ENCODE measurements around the gene ZNF385C.

The ZNF385C gene

DNA sequence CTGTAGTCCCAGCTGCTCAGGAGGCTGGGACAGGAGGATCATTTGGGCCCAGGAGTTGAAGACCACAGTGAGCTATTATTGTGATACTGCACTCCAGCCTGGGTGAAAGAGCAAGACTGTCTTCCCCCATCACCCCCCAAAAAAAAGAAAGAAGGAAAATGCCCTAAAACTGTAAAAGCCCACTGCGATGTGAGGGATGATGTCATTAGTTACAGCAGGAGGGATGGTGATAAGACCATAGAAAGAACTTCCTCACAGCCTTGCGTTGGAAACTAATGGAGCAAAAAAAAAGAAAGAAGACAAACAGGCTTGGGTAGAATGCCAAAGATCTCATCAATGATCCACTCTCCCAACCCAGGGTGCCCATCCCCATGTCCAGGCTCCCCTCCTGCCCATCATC is 18.7 kb downstream of the ZNF385C start:
- Histone ChIP-seq H3K4me2 (ENCODE audit: low read length) (no peak overlapping the region), H2BK5ac (ENCODE audit: low read length) (no peak overlapping the region), H3K4ac (ENCODE audit: low read depth, low read length) (no peak overlapping the region), H2AK5ac (ENCODE audit: low read length) (no peak overlapping the region), H3K4me3 (ENCODE audit: low read length) (no peak overlapping the region), H3K56ac (ENCODE audit: low read length) (no peak overlapping the region), H3K79me1 (ENCODE audit: low read length) (no peaks in the 10 kb centered on the region), H3K27ac (ENCODE audit: low read depth, low read length) (no peak overlapping the region), H3K36me3 (ENCODE audit: control insufficient read depth, insufficient read depth, low read length) (no peaks in the 10 kb centered on the region), H4K8ac (ENCODE audit: low read depth, low read length) (no peak overlapping the region), H3K79me2 (ENCODE audit: control insufficient read depth, insufficient read depth, low read length) (no peaks in the 10 kb centered on the region), H3K9ac (ENCODE audit: low read length) (no peak overlapping the region), H3K27me3 (ENCODE audit: insufficient read depth, low read length, poor library complexity) (no peaks in the 10 kb centered on the region), H3K23ac (ENCODE audit: low read length) (no peak overlapping the region), H2BK120ac (ENCODE audit: low read depth, low read length) (no peak overlapping the region), H3K4me1 (ENCODE audit: control insufficient read depth, low read depth, low read length) (no peaks in the 10 kb centered on the region), H2BK15ac (replicated peaks; ENCODE audit: low read depth) (no peak overlapping the region), H4K5ac (ENCODE audit: low read length) (no peak overlapping the region), H3K18ac (ENCODE audit: low read length) (no peak overlapping the region)
- no CpG with 5 or more reads among the region's 2 CpGs for WGBS (ENCODE audit: extremely low coverage, insufficient coverage, low lambda C conversion rate)
- no peak for DNase-seq

DNA sequence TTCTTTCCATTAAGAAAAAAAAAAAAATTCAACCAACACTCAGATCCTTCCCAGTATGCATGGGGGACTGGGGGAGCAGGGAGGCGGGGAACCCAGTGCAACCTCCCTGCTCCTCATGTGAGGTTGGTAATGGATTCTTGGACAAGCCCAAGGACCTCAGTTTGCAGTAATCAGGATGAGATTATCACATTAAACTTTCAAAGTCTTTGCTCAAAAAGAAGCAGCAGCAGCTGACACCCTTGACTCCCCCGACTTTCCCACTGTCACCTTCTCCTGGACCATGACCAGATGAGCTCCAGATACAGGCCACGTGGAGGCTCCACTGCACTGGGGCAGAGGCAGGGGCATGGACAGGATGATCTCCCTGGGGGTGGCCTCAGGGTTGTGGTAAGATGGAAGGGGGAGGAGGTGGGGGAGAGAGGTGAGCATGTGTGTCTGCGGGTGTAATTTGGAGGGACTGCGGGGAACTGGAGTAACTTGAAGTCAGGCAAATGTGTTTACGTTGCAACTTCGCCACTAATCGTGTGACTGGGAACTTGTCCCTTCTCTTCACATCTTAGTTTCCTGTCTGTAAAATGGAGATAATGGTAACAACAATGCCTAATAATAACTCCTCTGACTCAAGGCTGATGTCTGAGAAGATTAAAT is 19.8 kb downstream of the ZNF385C start:
- Histone ChIP-seq H3K27ac (ENCODE audit: low read depth, low read length) (no peak overlapping the region), H3K9ac (ENCODE audit: low read length) (no peak overlapping the region), H3K23ac (ENCODE audit: low read length) (no peak overlapping the region), H3K36me3 (ENCODE audit: control insufficient read depth, insufficient read depth, low read length) (no peaks in the 10 kb centered on the region), H4K8ac (ENCODE audit: low read depth, low read length) (no peak overlapping the region), H2BK15ac (replicated peaks; ENCODE audit: low read depth) (no peak overlapping the region), H3K4me3 (ENCODE audit: low read length) (no peak overlapping the region), H2BK5ac (ENCODE audit: low read length) (no peak overlapping the region), H3K4me1 (ENCODE audit: control insufficient read depth, low read depth, low read length) (no peaks in the 10 kb centered on the region), H2AK5ac (ENCODE audit: low read length) (no peak overlapping the region), H3K79me2 (ENCODE audit: control insufficient read depth, insufficient read depth, low read length) (no peaks in the 10 kb centered on the region), H3K18ac (ENCODE audit: low read length) (no peak overlapping the region), H3K27me3 (ENCODE audit: insufficient read depth, low read length, poor library complexity) (no peaks in the 10 kb centered on the region), H2BK120ac (ENCODE audit: low read depth, low read length) (no peak overlapping the region), H3K4me2 (ENCODE audit: low read length) (no peak overlapping the region), H3K56ac (ENCODE audit: low read length) (no peak overlapping the region), H4K5ac (ENCODE audit: low read length) (no peak overlapping the region), H3K79me1 (ENCODE audit: low read length) (no peaks in the 10 kb centered on the region), H3K4ac (ENCODE audit: low read depth, low read length) (no peak overlapping the region)
- no peak for DNase-seq
- WGBS (ENCODE audit: extremely low coverage, insufficient coverage, low lambda C conversion rate) = no CpG with 5 or more reads among the region's 8 CpGs

DNA sequence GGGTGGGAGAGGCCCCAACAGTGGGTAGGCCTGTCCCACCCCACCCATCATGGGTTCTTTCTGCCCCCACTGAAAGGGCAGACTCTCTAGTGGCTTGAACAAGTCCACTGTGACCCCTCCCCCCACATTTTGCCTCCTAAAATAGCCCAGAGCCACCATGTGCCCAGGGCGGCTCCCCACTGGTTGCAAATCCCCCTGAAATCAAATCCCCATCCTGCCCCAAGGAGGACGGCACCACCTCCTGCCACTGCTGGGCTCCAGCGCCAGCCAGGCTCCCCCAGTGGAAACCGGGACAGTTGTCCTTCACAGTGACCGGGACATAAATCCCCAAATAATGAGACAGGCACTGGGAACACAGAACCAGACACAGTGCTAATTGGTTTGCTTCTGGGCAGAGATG is 20.5 kb downstream of the ZNF385C start:
- H3K79me2 ChIP-seq (ENCODE audit: control insufficient read depth, insufficient read depth, low read length) = no peaks in the 10 kb centered on the region
- no peak overlapping the region for H3K18ac ChIP-seq (ENCODE audit: low read length)
- H4K8ac ChIP-seq (ENCODE audit: low read depth, low read length) = no peak overlapping the region
- H2BK5ac ChIP-seq (ENCODE audit: low read length) = no peak overlapping the region
- no peak overlapping the region for H2BK120ac ChIP-seq (ENCODE audit: low read depth, low read length)
- H3K27me3 ChIP-seq (ENCODE audit: insufficient read depth, low read length, poor library complexity) = no peaks in the 10 kb centered on the region
- DNase-seq = no peak
- no CpG with 5 or more reads among the region's 5 CpGs for WGBS (ENCODE audit: extremely low coverage, insufficient coverage, low lambda C conversion rate)
- H3K9ac ChIP-seq (ENCODE audit: low read length) = no peak overlapping the region
- H3K23ac ChIP-seq (ENCODE audit: low read length) = no peak overlapping the region
- H3K79me1 ChIP-seq (ENCODE audit: low read length) = no peaks in the 10 kb centered on the region
- H3K27ac ChIP-seq (ENCODE audit: low read depth, low read length) = no peak overlapping the region
- H2AK5ac ChIP-seq (ENCODE audit: low read length) = no peak overlapping the region
- H4K5ac ChIP-seq (ENCODE audit: low read length) = no peak overlapping the region
- H3K36me3 ChIP-seq (ENCODE audit: control insufficient read depth, insufficient read depth, low read length) = no peaks in the 10 kb centered on the region
- H3K4me2 ChIP-seq (ENCODE audit: low read length) = no peak overlapping the region
- H2BK15ac ChIP-seq (replicated peaks; ENCODE audit: low read depth) = no peak overlapping the region
- no peak overlapping the region for H3K56ac ChIP-seq (ENCODE audit: low read length)
- no peak overlapping the region for H3K4ac ChIP-seq (ENCODE audit: low read depth, low read length)
- H3K4me3 ChIP-seq (ENCODE audit: low read length) = no peak overlapping the region
- H3K4me1 ChIP-seq (ENCODE audit: control insufficient read depth, low read depth, low read length) = no peaks in the 10 kb centered on the region

DNA sequence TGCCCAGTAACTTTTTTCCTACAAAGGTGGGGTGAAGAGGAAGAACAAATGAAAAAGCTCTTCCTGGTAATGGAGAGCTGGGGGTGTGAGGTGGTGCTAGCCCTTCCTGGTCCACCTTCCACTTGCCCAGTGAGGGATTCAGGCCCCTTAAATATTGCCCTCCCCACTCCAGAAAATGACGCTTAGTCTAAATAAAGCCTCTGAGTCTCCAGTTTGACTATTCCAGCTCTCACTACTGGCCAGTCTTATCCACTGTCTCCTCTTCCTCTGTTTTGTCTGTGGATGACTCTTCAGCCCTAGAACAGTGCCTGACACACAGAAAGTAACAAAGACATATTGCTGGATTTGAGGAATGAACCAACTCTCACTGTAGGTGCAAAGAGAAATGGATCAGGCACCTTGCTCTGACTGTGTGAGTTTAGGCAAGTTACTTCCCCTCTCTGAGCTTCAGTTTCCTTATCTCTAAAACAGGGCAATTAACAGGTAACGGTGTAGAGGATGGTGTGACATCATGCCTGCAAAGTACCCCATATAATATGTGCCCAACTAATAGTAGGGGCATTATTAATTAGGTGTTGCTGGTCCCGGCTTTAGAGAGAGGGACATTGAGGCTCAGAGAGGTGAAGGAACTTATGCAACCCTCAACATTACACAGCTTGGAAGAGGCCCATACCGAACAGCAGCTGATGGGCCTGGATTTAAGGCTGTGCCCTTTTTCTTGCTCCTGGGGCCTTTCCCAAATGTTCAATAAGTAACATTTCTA is 21.3 kb downstream of the ZNF385C start:
- no peaks in the 10 kb centered on the region for H3K79me1 ChIP-seq (ENCODE audit: low read length)
- WGBS (ENCODE audit: extremely low coverage, insufficient coverage, low lambda C conversion rate) = no CpG with 5 or more reads among the region's 4 CpGs

DNA sequence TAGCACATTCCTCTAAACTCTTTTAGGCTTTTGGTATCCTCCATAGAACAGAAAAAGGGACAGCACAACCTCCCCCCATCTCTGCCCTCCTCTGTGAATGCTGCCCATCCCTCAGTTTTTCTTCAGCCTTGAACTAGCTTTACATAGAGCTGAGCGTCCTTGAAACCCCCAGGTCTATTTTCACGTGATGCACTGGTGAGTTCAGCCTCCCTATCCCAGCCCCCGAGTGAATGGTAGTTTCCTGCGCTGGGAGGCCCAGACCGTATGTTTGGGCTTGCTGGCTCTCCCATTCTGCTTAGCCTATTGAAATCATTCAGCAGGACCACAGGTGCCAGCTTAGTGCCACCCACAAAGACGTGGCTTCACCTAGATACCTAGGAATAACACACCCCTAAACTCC is 22.5 kb downstream of the ZNF385C start:
- no peak overlapping the region for H3K4me3 ChIP-seq (ENCODE audit: low read length)
- H3K27ac ChIP-seq (ENCODE audit: low read depth, low read length) = no peak overlapping the region
- no peaks in the 10 kb centered on the region for H3K36me3 ChIP-seq (ENCODE audit: control insufficient read depth, insufficient read depth, low read length)
- no peak overlapping the region for H4K8ac ChIP-seq (ENCODE audit: low read depth, low read length)
- H3K18ac ChIP-seq (ENCODE audit: low read length) = no peak overlapping the region
- H3K56ac ChIP-seq (ENCODE audit: low read length) = no peak overlapping the region
- no peak overlapping the region for H3K9ac ChIP-seq (ENCODE audit: low read length)
- H2AK5ac ChIP-seq (ENCODE audit: low read length) = no peak overlapping the region
- no peaks in the 10 kb centered on the region for H3K79me2 ChIP-seq (ENCODE audit: control insufficient read depth, insufficient read depth, low read length)
- DNase-seq = no peak
- no peak overlapping the region for H3K4me2 ChIP-seq (ENCODE audit: low read length)
- no peak overlapping the region for H3K23ac ChIP-seq (ENCODE audit: low read length)
- no peak overlapping the region for H2BK120ac ChIP-seq (ENCODE audit: low read depth, low read length)
- H2BK15ac ChIP-seq (replicated peaks; ENCODE audit: low read depth) = no peak overlapping the region
- peaks cover 2% of the 10 kb centered on the region for H3K4me1 ChIP-seq (ENCODE audit: control insufficient read depth, low read depth, low read length)
- no peak overlapping the region for H2BK5ac ChIP-seq (ENCODE audit: low read length)
- no peak overlapping the region for H3K4ac ChIP-seq (ENCODE audit: low read depth, low read length)
- H3K79me1 ChIP-seq (ENCODE audit: low read length) = no peaks in the 10 kb centered on the region
- no CpG with 5 or more reads among the region's 6 CpGs for whole genome bisulfite sequencing (ENCODE audit: extremely low coverage, insufficient coverage, low lambda C conversion rate)
- H3K27me3 ChIP-seq (ENCODE audit: insufficient read depth, low read length, poor library complexity) = no peaks in the 10 kb centered on the region
- no peak overlapping the region for H4K5ac ChIP-seq (ENCODE audit: low read length)

More for the DNA sequence above, 21.3 kb downstream of the ZNF385C start:
- Histone ChIP-seq H3K56ac (ENCODE audit: low read length) (no peak overlapping the region), H2BK5ac (ENCODE audit: low read length) (no peak overlapping the region), H3K79me2 (ENCODE audit: control insufficient read depth, insufficient read depth, low read length) (no peaks in the 10 kb centered on the region), H3K4ac (ENCODE audit: low read depth, low read length) (no peak overlapping the region), H3K9ac (ENCODE audit: low read length) (no peak overlapping the region), H4K5ac (ENCODE audit: low read length) (no peak overlapping the region), H3K27me3 (ENCODE audit: insufficient read depth, low read length, poor library complexity) (no peaks in the 10 kb centered on the region), H3K18ac (ENCODE audit: low read length) (no peak overlapping the region), H2AK5ac (ENCODE audit: low read length) (no peak overlapping the region), H3K4me3 (ENCODE audit: low read length) (no peak overlapping the region), H3K27ac (ENCODE audit: low read depth, low read length) (no peak overlapping the region), H3K4me1 (ENCODE audit: control insufficient read depth, low read depth, low read length) (no peaks in the 10 kb centered on the region), H3K4me2 (ENCODE audit: low read length) (no peak overlapping the region), H3K23ac (ENCODE audit: low read length) (no peak overlapping the region), H4K8ac (ENCODE audit: low read depth, low read length) (no peak overlapping the region), H3K36me3 (ENCODE audit: control insufficient read depth, insufficient read depth, low read length) (no peaks in the 10 kb centered on the region), H2BK15ac (replicated peaks; ENCODE audit: low read depth) (no peak overlapping the region), H2BK120ac (ENCODE audit: low read depth, low read length) (no peak overlapping the region)
- DNase-seq = no peak

Measured in mesendoderm (in vitro differentiated cells).